AG09309 (cell line): ENCODE results near the gene TREH.

Experiments used
- DNase-seq: peaks from one replicate; pipeline ENCODE4 v3.0.0-alpha.2; 2010; ENCODE audit warnings: low read depth
- H3K4me3 ChIP-seq: 2 replicates; pipeline ENCODE4 v1.5.1; 2011; ENCODE audit warnings: mild to moderate bottlenecking, low read depth, low read length, moderate library complexity; ENCODE audit not compliant: control insufficient read depth
- TF ChIP-seq, protein P1 (sequence below): IDR thresholded peaks from 2 replicates; pipeline ENCODE4 v1.5.1; 2011; ENCODE audit warnings: mild to moderate bottlenecking, low read depth, low read length, inconsistent platforms; ENCODE audit not compliant: insufficient read depth, control insufficient read depth; ENCODE audit errors: missing control alignments

The TREH gene

DNA sequence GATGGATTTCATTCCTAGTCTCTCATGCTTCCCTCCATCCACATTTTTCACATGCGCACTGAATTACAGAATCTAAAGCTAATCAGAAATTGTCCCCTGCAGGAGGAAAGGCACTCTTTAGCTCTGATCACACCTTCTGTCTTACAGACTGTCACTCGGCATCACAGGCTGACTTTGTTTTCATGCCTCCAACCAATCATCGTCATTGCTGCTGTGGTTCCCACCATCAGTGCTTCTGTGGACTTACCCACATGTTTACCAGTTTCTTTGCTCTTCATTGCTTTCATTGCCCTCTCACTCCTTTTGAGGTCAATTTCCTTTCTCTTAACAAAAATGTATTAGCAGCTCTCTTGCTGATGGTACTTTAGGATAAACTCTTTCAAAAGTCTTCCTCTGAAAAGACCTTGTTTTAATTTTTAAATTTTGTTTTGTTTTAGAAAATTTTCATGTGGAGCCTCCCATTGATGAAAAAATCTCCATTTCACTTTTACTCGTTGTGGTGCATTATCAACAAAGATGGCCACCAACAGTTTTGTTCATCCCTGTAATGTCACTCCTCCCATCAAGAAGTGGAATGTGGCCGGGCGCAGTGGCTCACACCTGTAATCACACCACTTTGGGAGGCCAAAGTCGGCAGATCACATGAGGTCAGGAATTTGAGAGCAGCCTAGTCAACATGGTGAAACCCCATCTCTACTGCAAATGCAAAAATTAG is 20.2 kb upstream of the TREH start:
- DNase-seq, result no peak
- no peak overlapping the region for H3K4me3 ChIP-seq
- TF ChIP-seq, protein P1, sequence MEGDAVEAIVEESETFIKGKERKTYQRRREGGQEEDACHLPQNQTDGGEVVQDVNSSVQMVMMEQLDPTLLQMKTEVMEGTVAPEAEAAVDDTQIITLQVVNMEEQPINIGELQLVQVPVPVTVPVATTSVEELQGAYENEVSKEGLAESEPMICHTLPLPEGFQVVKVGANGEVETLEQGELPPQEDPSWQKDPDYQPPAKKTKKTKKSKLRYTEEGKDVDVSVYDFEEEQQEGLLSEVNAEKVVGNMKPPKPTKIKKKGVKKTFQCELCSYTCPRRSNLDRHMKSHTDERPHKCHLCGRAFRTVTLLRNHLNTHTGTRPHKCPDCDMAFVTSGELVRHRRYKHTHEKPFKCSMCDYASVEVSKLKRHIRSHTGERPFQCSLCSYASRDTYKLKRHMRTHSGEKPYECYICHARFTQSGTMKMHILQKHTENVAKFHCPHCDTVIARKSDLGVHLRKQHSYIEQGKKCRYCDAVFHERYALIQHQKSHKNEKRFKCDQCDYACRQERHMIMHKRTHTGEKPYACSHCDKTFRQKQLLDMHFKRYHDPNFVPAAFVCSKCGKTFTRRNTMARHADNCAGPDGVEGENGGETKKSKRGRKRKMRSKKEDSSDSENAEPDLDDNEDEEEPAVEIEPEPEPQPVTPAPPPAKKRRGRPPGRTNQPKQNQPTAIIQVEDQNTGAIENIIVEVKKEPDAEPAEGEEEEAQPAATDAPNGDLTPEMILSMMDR, result no peak

DNA sequence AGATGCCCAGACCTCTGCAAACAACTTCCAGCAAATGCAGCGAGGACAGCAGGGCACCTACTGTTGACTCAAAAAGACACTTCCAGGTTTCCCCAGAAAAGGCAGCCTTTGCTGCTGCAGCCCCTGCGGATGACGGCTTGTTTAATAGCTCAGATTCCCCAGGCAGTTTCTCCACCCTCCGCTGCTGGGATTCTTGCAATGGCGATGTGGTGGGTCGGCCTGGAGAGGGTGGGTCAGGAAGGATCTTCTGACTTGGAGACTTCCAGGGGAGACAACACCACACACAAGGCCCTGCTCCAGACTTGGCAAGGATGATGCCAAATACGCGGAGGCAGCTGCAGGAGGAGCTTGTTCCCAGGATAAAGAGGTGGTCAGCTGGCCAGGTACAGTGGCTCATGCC is 17.9 kb upstream of the TREH start:
- no peak overlapping the region for H3K4me3 ChIP-seq
- TF ChIP-seq, protein P1, result no peak
- DNase-seq, result no peak

DNA sequence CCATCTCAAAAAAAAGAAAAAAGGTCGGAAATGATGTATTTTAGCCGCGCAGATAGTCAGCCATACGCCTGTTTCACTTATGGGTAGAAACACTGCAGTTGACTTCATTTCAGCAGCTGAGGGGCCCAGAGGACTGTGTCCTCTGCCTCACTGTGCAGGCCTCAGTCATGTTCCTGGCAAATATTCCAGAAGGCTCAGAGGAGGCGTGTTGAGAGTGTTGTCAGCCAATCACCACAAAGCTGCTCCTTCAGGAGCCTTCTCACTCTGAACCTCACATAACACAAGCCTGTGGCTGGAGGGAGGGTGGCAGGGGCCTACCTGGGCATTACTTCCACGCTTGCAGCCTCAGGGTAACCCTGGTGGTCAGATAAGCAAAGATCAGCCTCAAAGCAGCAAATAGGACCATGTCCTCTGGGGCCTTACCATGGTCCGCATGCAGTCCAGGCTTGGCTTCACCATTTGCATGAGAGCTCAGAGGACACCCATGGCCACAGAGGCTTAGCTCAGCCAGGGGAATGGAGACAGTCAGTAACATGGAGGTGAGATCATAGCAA is 17.3 kb upstream of the TREH start:
- no peak for DNase-seq
- TF ChIP-seq, protein P1, result no peak
- no peak overlapping the region for H3K4me3 ChIP-seq

DNA sequence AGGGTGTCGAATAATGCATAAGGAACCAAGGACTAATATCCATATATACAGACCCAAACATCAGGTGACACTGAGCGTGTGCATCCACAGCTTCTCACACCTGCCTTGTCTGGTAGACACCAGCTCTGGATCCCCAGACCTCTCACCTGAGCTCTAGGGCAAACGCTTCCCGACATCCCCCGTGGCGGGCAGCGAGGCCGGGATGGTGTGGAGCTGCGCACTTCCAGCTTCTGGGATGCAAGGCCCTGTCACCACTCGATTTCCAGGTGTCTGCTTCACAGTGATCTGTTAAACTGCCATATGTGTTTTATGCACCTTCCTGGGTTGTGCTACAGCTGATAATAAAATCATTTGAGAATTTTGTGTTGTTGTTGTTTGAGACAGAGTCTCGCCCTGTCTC is 15.3 kb upstream of the TREH start:
- TF ChIP-seq, protein P1, result no peak
- no peak for DNase-seq
- H3K4me3 ChIP-seq, result no peak overlapping the region

DNA sequence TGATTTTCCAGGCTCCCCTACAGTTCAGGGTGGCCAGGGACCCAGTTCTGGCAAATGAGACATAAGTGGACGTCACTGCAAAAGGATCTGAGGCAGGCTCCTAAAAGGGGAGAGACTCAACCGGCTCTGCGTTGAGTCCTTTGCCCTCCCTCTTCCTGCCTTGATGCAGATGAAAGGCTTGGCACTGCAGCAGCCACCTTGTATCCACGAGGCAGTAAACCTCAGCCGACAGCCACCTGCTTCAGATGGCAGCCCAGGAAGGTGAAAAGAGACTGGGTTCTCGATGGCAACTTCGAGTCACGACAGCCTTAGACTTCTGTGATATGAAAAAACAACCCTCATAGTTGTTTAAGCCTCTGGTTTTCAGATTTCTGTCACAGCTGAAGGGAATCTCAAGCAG is 14.7 kb upstream of the TREH start:
- DNase-seq, result no peak
- no peak overlapping the region for H3K4me3 ChIP-seq
- TF ChIP-seq, protein P1, result no peak

DNA sequence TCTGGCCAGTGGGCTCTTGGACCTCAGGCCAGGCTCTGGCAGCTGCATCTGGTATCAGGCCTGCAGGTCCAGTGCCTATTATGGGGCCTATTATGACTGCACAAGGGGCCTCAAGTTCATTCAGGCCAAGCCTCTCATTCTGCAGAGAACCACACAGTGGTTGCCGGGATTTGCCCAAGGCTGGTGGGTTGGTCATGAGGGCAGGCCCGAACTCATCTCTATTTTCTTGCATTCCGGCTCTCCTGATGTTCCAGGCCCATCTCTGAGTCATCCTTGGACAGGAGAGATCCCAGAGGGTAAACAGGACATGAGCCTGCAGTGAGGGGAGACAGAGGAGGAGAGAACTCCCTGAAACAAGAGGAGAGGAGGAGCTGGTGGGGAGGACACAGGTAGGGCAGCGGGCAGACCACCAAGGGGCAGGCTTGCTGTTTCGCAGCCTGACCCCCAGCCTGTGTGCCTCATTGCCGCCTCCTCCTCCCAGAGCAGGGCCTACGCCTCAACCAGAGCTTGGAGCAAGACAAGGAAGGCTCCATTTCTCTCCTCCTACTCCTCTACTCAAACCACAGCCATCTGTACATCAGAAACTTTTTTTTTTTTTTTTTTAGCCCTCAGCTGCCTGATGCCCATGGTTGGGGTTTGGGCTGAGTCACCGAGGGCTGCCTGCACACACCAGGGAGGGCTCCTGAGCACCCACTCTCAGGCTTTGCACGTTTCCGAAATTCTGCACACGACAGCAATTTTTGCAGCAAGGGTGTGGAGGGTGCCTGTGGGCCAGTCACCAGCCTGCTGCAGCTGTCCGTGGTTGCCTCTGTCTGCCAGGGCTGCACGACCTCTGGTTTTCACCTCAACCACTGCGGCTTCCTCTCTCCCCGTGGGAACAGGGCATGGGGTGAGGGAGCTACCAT is 12.7 kb upstream of the TREH start:
- H3K4me3 ChIP-seq, result no peak overlapping the region
- TF ChIP-seq, protein P1, result no peak
- DNase-seq, result no peak
